IPS-NIHi11 (cell line): ENCODE measurements around the gene SCG3.

Experiments used
- DNase-seq: peaks from one replicate; pipeline ENCODE4 v3.0.0; 2012; ENCODE audit warnings: mixed read lengths, low spot score

SCG3 gene

GRCh38 chr15:51678096-51678495 lies 3.2 kb upstream of the SCG3 start:
- DNase-seq: no peak

- DNase-seq: no peak
These were observed 982 bp upstream of the SCG3 start for GRCh38 chr15:51680321-51680720.

- DNase-seq: no peak
These were observed 6.3 kb downstream of the SCG3 start for GRCh38 chr15:51687565-51687964.

DNA sequence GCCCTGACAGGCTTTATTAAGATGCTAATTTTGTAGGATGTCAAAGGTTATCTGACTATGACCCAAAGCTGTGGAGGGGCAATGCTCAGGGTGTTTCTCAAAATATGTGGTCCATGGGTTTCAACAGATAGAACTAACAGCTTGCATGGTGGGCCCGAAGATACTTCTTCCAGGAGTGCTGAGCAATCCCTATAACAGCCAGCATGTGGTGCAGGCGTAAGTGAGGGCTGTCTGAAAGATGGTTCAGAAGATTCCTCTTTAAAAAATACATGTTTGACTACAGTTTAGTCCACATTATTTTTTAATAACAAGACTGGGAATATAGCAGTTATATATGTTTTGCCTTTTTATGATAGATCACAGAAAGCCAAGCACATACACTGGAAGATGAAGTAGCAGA lies 7.6 kb downstream of the SCG3 start:
- DNase-seq: no peak

- no peak for DNase-seq
These were observed 10.9 kb downstream of the SCG3 start for GRCh38 chr15:51692154-51692553.

DNA sequence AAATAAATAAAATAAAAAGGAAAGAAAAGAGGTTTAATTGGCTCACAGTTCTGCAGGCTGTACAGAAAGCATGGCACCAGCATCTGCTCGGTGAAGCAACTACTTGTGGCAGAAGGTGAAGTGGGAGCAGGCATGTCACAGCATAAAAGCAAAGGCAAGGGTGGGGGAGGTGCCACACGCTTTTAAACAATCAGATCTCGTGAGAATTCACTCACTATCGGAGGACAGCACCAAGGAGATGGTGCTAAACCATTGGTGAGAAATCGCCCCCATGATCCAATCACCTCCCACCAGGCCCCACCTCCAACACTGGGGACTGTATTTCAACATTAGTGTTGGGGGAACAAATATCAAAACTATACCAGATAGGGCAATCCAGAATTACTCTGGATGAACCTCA lies 15.3 kb downstream of the SCG3 start:
- no peak for DNase-seq

DNA sequence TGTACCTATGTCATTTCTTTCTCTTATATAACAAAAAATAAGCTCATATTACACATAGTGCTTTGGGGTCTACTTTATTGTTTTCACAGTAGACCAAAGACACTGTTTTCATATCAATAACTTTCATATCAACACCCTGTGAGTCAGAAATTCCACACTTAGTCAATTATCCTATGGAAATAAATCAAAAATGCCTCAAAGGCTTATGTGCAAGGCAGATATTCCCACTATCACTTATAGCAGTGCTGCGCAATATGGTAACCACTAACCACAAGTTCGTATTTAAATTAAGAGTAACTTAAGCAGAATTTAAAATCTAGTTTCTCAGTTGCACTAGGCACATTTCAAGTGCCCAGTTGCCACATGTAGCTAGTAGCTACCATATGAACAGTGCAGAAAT lies 15.9 kb downstream of the SCG3 start:
- DNase-seq: no peak

DNA sequence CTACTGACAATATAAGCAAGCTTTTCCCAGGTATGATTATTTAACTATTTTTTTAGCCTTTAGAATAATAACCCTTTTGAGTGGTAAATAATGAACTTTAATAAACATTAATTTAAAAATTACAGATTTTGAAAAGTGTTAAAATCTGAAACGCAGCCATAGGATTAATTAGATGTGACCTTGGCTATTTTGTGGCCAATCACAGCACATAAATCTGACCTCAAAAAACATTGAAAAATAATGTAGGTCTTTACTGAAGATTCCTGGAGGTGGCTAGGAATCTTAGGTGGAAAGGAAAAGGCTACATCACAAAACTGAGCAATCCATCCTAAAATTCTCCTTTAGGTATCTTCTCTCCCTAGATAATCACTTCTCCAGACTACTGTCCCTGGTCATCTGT lies 18.1 kb downstream of the SCG3 start:
- no peak for DNase-seq

DNA sequence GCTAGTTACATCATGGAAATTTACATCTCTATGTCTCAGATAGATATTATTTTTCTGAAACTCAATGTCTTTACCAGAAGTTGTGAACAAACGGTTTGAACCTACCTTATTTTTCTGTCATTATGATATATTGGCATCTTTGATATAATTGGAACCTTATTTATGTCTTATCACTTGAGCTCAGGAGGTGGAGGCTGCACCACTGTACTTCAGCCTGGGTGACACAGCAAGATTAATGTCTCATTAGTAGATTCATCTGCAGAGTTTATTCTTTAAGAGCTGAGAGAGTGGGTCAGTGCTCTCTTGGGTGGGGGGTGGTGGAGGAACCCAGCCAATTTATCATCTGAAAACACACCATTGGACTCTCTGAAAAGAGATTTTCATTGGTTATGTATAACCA lies 21.4 kb downstream of the SCG3 start:
- DNase-seq: no peak

GRCh38 chr15:51706291-51706690 lies 25.0 kb downstream of the SCG3 start:
- no peak for DNase-seq

- DNase-seq: no peak
These were observed 25.8 kb downstream of the SCG3 start for GRCh38 chr15:51706926-51707608.

- no peak for DNase-seq
These were observed 26.7 kb downstream of the SCG3 start for GRCh38 chr15:51708013-51708412.

- no peak for DNase-seq
These were observed 27.7 kb downstream of the SCG3 start for GRCh38 chr15:51709031-51709430.

- no peak for DNase-seq
These were observed 32.9 kb downstream of the SCG3 start for GRCh38 chr15:51714162-51714561.

DNA sequence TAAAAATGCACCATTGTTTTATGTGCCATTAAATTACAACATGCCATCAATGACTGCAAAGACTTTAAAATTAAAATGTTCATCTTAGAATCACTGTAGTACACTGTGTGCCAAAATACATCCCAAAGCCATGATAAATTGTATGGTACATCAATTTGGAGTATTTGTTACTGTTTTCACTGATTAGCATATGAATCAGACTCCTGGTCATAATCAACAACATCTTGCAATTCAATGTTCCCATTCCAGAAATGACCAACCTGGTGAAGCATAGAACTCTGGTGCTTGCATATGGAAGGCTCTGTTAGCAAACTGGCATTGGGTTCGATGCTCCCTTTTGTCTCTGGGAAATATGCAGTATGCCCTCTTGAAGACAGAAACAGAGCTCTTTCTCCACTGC lies 33.6 kb downstream of the SCG3 start:
- no peak for DNase-seq

DNA sequence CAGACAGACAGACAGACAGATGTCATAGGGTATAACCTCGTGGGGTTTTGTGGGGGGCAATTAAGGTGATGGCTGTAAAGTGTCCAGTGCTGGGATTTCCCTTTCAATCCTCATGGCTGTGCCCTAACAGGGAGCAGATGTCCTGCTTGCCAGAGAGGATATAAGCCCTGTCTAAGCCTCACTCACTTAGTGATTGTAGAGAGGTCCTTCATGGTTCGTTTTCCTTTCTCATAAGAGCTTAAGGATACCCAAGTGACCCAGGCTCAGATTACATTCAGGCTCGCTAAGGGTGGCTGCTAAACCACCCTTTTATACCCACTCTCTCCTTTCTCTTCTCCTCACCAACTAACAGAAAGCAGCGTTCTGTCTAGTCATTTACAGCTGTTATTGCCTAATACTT lies 36.9 kb downstream of the SCG3 start:
- no peak for DNase-seq

DNA sequence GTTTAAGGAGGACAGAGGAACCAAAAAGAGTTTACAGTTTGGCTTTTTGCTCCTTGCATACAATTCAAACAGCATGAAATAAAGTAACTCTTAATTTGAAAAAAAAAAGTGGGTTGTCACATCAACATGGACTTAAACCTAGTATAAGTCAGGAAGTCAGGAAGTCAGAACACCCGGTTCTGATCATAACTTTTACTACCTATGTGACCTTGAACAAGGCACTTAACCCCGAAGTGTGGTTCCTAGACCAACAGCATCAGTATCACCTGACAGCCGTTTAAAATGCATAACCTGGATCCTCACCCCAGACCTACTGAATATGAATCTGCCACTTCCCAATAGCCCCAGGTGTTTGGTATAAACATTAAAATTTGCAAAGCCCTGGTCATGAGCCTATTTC lies 37.4 kb downstream of the SCG3 start:
- no peak for DNase-seq

GRCh38 chr15:51720201-51720995 lies 39.1 kb downstream of the SCG3 start:
- no peak for DNase-seq

DNA sequence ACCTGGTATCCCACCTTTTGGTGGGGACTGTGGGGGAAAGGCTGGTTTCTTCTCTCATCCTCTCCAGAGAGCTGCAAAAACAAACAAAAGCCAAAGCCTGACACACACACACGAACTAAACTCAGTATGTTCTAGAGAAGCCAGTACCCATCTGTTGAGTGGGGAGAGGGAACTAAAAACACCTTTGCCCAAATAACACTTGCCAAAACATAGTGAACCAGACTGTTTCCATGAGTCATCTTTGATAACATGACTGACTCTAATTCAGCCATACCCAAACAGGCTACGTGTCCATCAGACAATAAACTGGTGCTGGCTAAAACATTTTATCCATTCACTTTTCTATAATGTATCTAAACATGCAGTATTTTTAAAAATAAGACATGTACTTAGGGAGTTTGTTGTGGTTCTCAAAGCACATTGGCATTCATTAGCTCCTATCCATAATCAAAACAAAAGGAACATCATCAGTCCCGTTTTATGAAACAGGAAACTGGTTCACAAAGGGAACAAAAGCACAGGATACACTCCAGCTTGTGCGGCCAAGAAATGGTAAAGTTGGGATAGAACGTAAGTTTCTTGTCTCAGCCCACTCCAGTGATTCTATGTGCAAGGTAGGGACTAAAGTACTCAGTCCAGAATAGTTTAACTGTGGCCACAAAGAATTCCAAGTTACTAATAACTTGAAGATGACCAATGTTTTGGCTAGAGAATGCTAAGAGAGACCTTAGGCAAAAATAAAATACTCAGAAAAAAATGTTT lies 40.1 kb downstream of the SCG3 start:
- DNase-seq: no peak

DNA sequence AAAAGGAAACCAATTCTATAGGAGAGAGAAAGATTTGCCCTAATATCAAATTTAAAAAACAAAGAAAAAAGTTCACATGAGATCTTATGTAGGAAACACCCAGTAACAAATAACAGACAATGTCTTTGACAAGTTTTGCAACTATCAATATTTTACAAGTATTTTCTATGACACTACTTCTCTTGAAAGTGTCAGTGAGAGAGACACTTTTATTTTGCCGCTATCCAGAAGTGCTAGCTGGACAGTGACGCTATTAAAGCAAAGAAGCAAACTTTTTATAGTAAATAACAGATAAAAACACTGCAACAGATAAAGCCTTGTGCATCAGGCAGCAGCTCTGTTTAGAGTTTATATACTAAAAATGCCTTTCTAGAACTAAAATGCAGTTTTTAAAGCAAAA lies 42.9 kb downstream of the SCG3 start:
- no peak for DNase-seq

DNA sequence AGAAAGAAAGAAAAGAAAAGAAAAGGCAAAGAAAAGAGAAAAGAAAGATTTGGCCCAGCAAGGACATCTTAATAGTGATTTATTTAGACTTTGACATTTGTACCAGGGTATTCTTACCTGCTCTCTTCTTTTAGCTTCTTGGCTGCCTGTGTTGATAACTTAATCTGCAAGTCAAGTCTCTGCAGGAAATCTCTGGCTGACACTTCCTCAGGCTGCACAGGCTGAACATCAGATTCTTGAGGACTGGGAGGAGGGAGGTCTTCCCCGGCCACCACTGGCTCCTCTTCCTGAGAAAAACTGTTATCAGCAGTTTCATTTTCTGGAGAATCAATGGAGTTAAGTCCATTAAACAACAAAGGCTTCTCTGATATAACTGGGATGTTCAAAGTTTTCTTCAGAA lies 43.4 kb downstream of the SCG3 start:
- peak; percentile 26 for DNase-seq

DNA sequence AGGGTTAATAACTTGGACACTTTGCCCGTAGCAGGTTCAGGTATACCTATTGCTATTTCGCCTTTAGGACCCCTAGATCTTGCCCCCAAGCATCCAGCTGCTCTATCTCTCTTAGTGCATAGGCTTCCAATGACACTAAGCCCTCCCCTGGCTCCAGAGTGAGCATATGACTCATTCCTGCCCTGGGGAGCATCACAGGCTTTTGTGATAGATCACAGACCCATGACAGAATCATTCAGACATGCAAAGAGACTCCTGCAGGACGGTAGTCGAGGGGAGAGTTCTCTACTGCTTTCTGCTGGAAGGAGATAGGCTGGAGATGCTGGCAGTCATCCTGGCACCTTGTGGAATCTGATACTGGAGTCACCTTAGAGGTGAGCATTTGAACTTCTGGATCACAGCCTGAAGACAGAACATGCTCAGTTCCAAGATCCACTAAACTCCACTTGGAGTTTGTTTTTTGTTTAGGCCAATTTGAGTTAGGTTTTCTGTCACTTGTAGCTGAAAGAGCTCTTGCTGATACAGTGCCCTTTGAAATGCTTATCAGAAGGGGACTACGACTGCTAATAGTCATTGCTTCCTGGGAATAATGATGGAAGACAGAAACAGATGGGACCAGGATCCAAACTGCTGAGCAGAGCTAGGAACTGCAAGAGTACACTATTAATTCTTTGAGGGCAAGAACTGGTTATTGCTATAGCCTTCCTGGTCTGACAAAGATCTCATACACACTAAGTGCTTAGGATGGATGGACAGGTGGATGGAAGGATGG lies 45.2 kb downstream of the SCG3 start:
- peak; percentile 78 for DNase-seq
